ENCODE measurements around the gene ZBTB8OS.
"Not testable (repeated sequence)": the region's sequence is repeated elsewhere in the genome, so short reads cannot be mapped to it uniquely, and the experiment has no call there.

Gene ZBTB8OS

GRCh38 chr1:32650248-32650751 is at the start of gene ZBTB8OS:
Gene ZBTB8OS (minus strand): TSS chr1:32650550. CDS start chr1:32650529, 21 bp downstream.
- DNase-seq (ENCODE audit: low read depth in 2 of 2) = peak; percentile 74 to 77

DNA sequence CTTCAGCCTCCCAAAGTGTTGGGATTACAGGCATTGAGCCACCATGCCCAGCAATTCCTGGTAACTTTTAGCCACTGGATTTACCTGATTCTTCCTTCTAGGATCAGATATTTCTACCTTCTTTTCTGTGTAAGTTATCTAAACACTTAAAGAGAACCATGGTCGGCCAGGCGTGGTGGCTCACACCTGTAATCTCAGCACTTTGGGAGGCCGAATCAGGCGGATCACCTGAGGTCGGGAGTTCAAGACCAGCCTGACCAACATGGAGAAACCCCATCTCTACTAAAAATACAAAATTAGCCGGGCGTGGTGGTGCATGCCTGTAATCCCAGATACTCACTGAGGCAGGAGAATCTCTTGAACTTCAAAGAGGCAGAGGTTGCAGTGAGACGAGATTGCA is 46.6 kb upstream of the ZBTB8OS start:
- not testable (repeated sequence) for DNase-seq (ENCODE audit: low read depth in 2 of 2)

GRCh38 chr1:32696041-32696440 is 45.7 kb upstream of the ZBTB8OS start:
- DNase-seq (ENCODE audit: low read depth in 2 of 2) = no peak

DNA sequence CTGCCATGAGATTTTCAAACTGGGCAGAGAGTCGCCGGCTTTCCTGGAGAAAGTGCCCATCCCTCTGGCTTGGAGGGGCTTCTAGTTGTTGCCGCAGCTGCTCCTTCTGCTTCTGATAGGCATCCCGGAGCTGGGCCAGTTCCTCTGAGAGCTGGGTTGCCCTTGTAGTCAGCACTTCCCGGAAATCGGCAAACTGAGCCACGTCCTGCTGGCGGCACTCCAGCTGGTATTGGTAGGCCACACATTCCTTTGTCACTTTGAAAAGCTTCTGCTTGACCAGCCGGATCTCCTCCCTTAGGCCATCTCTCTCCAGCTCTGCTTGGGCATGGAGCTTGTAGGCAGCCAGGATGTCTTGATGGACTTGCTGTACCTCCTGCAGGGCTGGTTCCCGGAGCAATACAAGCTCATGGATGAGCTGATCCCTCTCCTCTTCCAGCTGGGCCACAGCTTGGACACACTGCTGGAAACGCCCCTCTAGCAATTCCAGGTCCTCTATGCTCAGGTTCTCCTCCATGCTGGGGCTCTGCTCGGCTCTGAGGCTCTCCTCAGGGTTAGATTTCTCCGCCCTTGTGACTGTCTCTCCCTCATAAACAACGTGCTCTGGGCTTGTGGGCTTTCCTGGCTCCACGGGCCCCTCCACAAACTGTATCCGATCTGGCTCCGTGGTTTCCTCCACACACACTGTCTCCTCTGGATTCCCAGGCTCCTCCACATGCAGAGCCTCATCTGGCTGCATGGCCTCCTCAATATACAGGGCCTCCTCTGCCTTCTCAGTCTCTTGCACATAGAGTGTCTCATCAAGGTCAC is 45.0 kb upstream of the ZBTB8OS start:
- DNase-seq (ENCODE audit: low read depth in 2 of 2) = no peak

- DNase-seq (ENCODE audit: low read depth in 2 of 2) = no peak
Measured at GRCh38 chr1:32693455-32694174, 43.3 kb upstream of the ZBTB8OS start.

DNA sequence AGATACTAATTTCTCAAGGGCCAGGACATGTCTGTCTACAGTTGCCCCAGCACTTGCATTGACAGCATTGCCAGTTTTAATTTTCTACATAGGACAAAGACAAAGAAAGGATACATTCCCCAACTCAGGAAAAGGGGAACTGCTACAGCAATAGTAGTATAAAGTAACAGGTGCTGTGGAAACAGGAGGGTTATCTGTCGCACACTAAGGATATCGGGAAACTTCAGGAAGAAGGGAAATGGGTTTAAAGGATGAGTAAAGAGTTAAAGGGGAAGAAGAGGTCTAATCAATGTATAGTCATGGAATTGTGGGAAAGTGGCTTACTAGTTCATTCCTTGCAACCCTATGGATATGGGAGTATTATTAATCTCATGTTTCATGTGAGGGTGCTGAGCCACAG is 36.0 kb upstream of the ZBTB8OS start:
- DNase-seq (ENCODE audit: low read depth in 2 of 2) = no peak

DNA sequence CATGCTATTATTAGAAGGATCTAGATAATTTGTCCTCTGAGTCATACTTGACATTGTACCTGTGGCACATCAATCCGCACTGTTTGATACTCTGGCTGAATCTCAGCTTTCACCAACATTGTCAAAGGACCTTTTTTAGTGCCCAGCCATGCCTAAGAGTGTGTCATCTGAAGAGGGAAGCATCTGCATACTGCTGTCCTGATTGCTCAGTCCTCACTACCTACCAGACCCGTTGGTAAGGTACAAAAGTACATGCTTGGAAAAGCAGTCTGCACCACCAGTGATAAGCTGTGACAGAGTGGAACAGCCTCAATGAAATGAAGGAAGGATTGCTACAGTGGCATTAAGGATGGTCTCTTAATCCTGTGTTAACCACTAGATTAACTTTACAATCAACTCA is 35.1 kb upstream of the ZBTB8OS start:
- DNase-seq (ENCODE audit: low read depth in 2 of 2) = no peak

- no peak for DNase-seq (ENCODE audit: low read depth in 2 of 2)
Measured at GRCh38 chr1:32684167-32684811, 33.9 kb upstream of the ZBTB8OS start.

DNA sequence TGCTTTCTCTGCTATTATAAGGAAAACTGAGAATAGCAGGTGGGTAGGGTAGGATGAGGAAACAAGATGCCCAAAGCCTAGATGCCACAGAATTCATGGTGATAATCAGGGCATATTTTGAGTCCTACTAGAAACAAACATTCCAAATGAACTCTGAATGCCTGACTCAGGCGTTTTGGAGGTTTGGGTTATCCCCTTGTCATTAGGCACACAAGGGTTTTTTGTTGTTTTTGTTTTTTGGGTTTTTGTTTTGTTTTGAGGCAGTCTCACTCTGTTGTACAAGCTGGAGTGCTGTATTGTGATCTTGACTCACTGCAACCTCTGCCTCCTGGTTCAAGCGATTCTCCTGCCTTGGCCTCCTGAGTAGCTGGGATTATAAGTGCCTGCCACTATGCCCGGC is 33.0 kb upstream of the ZBTB8OS start:
- DNase-seq (ENCODE audit: low read depth in 2 of 2) = no peak

GRCh38 chr1:32681999-32682398 is 31.6 kb upstream of the ZBTB8OS start:
- no peak for DNase-seq (ENCODE audit: low read depth in 2 of 2)

GRCh38 chr1:32681509-32681908 is 31.2 kb upstream of the ZBTB8OS start:
- DNase-seq (ENCODE audit: low read depth in 2 of 2) = no peak

- DNase-seq (ENCODE audit: low read depth in 2 of 2) = no peak
Measured at GRCh38 chr1:32680642-32681041, 30.3 kb upstream of the ZBTB8OS start.

- DNase-seq (ENCODE audit: low read depth in 2 of 2) = not testable (repeated sequence)
Measured at GRCh38 chr1:32679993-32680392, 29.6 kb upstream of the ZBTB8OS start.

- no peak for DNase-seq (ENCODE audit: low read depth in 2 of 2)
Measured at GRCh38 chr1:32676945-32677344, 26.6 kb upstream of the ZBTB8OS start.

DNA sequence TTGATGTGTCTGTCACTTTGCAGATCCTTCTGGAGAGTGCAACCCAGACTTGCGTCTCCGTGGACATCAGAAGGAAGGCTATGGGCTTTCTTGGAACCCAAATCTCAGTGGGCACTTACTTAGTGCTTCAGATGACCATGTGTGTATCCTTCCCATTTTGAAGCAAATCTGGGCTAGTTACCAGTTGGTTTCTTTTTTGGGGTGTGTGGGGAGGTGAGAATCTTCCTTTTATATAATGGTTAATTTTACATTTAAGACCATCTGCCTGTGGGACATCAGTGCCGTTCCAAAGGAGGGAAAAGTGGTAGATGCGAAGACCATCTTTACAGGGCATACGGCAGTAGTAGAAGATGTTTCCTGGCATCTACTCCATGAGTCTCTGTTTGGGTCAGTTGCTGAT is 18.4 kb upstream of the ZBTB8OS start:
- DNase-seq (ENCODE audit: low read depth in 2 of 2) = not testable (repeated sequence)

DNA sequence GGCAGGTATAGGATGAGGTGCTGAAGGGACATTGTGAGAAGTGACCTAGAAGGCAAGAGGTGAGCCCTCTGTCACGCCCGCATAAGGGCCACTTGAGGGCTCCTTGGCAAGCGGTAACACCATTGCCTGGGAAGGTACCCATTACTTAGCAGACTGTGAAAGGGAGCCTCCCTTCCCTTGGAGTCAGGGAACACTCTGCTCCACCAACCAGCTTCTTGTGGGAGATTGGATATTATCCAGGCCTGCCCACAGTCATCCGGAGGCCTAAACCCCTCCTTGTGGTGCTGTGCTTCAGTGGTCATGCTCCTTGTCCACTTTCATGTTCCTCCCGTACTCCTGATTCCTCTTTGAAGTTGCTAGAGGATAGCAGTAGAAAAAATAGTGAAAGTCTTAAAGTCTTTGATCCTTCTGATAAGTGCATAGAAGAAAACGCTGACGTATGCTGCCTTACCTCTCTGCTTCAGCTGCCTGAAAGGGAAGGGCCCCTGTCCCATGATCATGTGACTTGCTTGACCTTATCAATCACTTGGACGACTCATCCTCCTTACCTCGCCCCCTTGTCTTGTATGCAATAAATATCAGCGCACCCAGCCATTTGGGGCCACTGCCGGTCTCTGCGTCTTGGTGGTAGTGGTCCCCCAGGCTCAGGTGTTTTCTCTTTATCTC is 16.7 kb upstream of the ZBTB8OS start:
- no peak for DNase-seq (ENCODE audit: low read depth in 2 of 2)

DNA sequence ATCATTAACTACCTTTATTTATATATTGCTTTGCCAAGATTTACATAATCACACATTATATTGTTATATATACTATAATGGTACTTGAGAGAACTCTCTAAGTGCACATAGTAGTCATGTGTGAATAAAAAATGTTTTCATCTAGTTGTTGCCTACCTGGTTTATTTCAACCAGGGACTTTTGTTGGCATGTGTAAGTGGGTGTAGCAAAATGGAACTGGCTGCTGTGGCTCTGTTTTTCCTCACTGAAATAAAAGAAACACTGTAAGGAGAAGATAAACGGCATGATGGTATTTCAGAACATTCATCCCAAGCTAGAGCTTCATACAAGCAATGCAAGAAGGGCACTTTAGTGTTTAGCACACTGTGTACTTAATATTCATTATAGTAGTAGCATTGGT is 15.6 kb upstream of the ZBTB8OS start:
- no peak for DNase-seq (ENCODE audit: low read depth in 2 of 2)

DNA sequence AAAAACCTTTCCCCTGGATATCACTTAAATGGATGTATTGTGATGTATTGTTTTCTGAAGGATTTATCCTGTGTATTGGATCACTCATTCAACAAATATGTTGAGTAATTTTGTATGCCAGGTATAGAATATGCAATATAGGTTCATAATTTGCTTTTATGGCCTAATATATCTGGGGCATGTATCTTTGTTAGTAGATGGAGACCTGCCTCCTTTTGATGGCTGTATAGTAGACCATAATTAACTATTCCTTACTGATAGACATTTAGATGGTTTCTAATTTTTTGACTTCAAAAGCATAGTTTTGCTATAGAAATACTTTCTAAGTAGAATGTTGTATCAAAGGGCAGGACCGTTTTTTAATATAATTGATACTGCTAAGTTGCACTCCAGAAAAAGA is 9.2 kb upstream of the ZBTB8OS start:
- no peak for DNase-seq (ENCODE audit: low read depth in 2 of 2)

GRCh38 chr1:32652244-32652962 is 2.1 kb upstream of the ZBTB8OS start:
- DNase-seq (ENCODE audit: low read depth in 2 of 2) = no peak

DNA sequence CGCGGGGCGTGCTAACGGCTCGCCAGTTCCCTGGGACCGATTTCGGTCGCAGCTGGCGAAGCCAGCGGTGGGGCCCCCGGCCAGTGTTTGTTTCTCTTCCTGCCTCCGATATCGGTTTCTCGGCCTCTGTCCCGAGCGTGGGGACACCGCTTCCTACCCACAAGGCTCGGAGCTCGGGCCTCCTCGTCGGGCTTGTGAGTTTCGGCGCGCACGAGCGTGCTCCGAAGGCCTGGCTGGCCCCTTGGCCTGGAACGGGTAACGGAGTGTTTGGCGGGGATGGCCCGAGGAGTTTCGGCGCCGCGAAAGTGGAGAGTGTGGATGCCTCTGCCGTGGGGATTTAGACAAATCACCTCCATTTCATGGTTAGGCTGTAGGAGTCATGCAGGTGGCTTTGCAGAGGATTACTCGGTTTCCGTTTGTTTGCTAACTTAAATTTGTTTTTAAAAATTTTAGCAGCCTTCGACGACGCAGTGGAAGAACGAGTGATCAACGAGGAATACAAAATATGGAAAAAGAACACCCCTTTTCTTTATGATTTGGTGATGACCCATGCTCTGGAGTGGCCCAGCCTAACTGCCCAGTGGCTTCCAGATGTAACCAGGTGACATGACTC is 1.2 kb upstream of the ZBTB8OS start:
- DNase-seq (ENCODE audit: low read depth in 2 of 2) = peak; percentile 29

Data from activated CD4-positive, alpha-beta T cell treated with anti-CD3 and anti-CD28 coated beads for 24 hours (primary cell).